Vagina (tissue), 2 donors: Measurements from ENCODE around the gene TIGD3. TPM values are rescaled to one million over a fixed set of nuclear protein-coding genes. Genes with fewer than 3 reads are reported as not detected.

Experiments used
- DNase-seq, 2 donors: peaks; one replicate each; pipeline ENCODE4 v3.0.0-alpha.2; 2017; ENCODE audit errors: extremely low spot score in 2 of 2
- H3K27ac ChIP-seq: fragments of 200-600 bp; sonication (generic); one replicate; pipeline ENCODE4 v1.5.1; 2019
- H3K27me3 ChIP-seq: fragments of 200-600 bp; sonication (generic); one replicate; pipeline ENCODE4 v1.5.1; 2019
- H3K36me3 ChIP-seq, 2 donors: fragments of 200-600 bp; sonication (generic); one replicate each; pipeline ENCODE4 v1.5.1; 2017 to 2019
- H3K4me1 ChIP-seq: fragments of 200-600 bp; sonication (generic); one replicate; pipeline ENCODE4 v1.5.1; 2019
- H3K4me3 ChIP-seq, 2 donors: fragments of 200-600 bp; sonication (generic); 1 replicate in 1 of 2; 2 replicates in 1 of 2; pipeline ENCODE4 v1.5.1; 2016 to 2019
- H3K9me3 ChIP-seq: fragments of 200-600 bp; sonication (generic); one replicate; pipeline ENCODE4 v1.5.1; 2019
- CTCF ChIP-seq, 3 experiments: fragments of 450-650 bp in 2 of 3; fragments of 200-600 bp in 1 of 3; sonication (generic) in 1 of 3; IDR thresholded peaks; one replicate each; pipeline ENCODE4 v1.5.1; 2017 to 2019; ENCODE audit warnings: antibody characterized with exemption in 3 of 3, mild to moderate bottlenecking in 2 of 3, moderate library complexity in 2 of 3
- POLR2A ChIP-seq, 2 donors: fragments of 450-650 bp; IDR thresholded peaks; one replicate each; pipeline ENCODE4 v1.6.1; 2017; ENCODE audit warnings: antibody characterized with exemption in 2 of 2, mild to moderate bottlenecking in 2 of 2, moderate library complexity in 2 of 2
- POLR2AphosphoS5 ChIP-seq, 2 donors: sonication (generic); formaldehyde crosslinking; IDR thresholded peaks; one replicate each; pipeline ENCODE4 v1.9.0; 2017; ENCODE audit warnings: antibody characterized with exemption in 2 of 2, mild to moderate bottlenecking in 2 of 2, low read depth in 1 of 2; ENCODE audit not compliant: insufficient read depth in 1 of 2
- intact Hi-C: fragments of 100-400 bp; cut with DNase I; formaldehyde crosslinking; loops from one replicate; pipeline ENCODE4 v1.15.1; 2023
- total RNA-seq: library from RNA; depleted of rRNA; stranded (reverse); fragments of >200 nt; gene quantifications from one replicate; pipeline ENCODE4 v1.2.3, GENCODE V29; 2016

Gene TIGD3
- total RNA-seq, 1 donor from 2014 or later: not detected

DNA sequence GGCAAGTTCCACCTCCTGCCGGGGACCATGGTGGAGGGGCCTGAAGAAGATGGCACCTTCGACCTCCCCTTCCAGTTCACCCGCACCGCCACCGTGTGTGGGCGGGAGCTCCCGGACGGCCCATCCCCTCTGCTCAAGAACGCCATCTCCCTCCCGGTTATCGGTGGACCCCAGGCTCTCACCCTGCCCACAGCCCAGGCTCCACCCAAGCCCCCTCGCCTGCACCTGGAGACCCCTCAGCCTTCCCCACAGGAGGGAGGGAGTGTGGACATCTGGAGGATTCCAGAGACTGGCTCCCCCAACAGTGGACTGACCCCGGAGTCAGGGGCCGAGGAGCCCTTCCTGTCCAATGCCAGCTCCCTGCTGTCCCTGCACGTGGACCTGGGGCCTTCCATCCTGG lies 33.5 kb upstream of the TIGD3 start:
- DNase-seq: peak in 1 of 2 donors; percentile 81
- Histone ChIP-seq H3K27ac (peak overlapping the region; percentile 33), H3K9me3 (no peaks in the 10 kb centered on the region), H3K4me3 (no peak overlapping the region), H3K36me3 (peaks cover 0 to 15% of the 10 kb centered on the region in 2 donors), H3K4me1 (peaks cover 52% of the 10 kb centered on the region), H3K27me3 (no peaks in the 10 kb centered on the region)
- TF ChIP-seq POLR2A (IDR thresholded peaks at IDR 0.05) (no peak), POLR2AphosphoS5 (IDR thresholded peaks at IDR 0.05; ENCODE audit: insufficient read depth in 1 of 2, low read depth in 1 of 2) (no peak)
- intact Hi-C loops: loop anchor here (10.0 kb wide), 1 partner anchor 196 kb away; the partner anchor contains the start of genes FAU and MRPL49

- no peaks in the 10 kb centered on the region for H3K9me3 ChIP-seq
- no peaks in the 10 kb centered on the region for H3K27me3 ChIP-seq
- peak overlapping the region; percentile 33 for H3K27ac ChIP-seq
- DNase-seq: peak in 1 of 2 donors; percentile 89
- peaks cover 43% of the 10 kb centered on the region for H3K4me1 ChIP-seq
- intact Hi-C loops: loop anchor here (10.0 kb wide), 1 partner anchor 197 kb away; the partner anchor contains the start of genes FAU and MRPL49
- TF ChIP-seq POLR2A (IDR thresholded peaks at IDR 0.05) (no peak), POLR2AphosphoS5 (IDR thresholded peaks at IDR 0.05; ENCODE audit: insufficient read depth in 1 of 2, low read depth in 1 of 2) (peak in 1 of 2 donors; percentile 80), CTCF (IDR thresholded peaks at IDR 0.05) (no peak)
- H3K4me3 ChIP-seq: no peak overlapping the region
- H3K36me3 ChIP-seq: peaks cover 0 to 15% of the 10 kb centered on the region in 2 donors
These were observed 32.6 kb upstream of the TIGD3 start for GRCh38 chr11:65321828-65322485.

GRCh38 chr11:65323813-65324212 lies 30.7 kb upstream of the TIGD3 start:
- Histone ChIP-seq H3K4me1 (peaks cover 28% of the 10 kb centered on the region), H3K27me3 (no peaks in the 10 kb centered on the region), H3K9me3 (no peaks in the 10 kb centered on the region), H3K4me3 (no peak overlapping the region), H3K36me3 (peaks cover 0 to 15% of the 10 kb centered on the region in 2 donors), H3K27ac (no peak overlapping the region)
- intact Hi-C loops: loop anchor here (10.0 kb wide), 1 partner anchor 199 kb away; the partner anchor contains the start of genes FAU and MRPL49
- no peak for TF ChIP-seq POLR2AphosphoS5 (IDR thresholded peaks at IDR 0.05; ENCODE audit: insufficient read depth in 1 of 2, low read depth in 1 of 2)
- TF ChIP-seq CTCF (IDR thresholded peaks at IDR 0.05): no peak
- TF ChIP-seq POLR2A (IDR thresholded peaks at IDR 0.05): no peak
- DNase-seq: peak in 1 of 2 donors; percentile 88

GRCh38 chr11:65325435-65325834 lies 29.1 kb upstream of the TIGD3 start:
- intact Hi-C loops: loop anchor here (10.0 kb wide), 1 partner anchor 201 kb away; the partner anchor contains the start of genes FAU and MRPL49
- Histone ChIP-seq H3K4me1 (peaks cover 28% of the 10 kb centered on the region), H3K36me3 (peaks cover 0 to 15% of the 10 kb centered on the region in 2 donors), H3K27ac (no peak overlapping the region), H3K4me3 (no peak overlapping the region), H3K9me3 (no peaks in the 10 kb centered on the region), H3K27me3 (no peaks in the 10 kb centered on the region)
- DNase-seq: no peak
- TF ChIP-seq POLR2AphosphoS5 (IDR thresholded peaks at IDR 0.05; ENCODE audit: insufficient read depth in 1 of 2, low read depth in 1 of 2): no peak
- TF ChIP-seq CTCF (IDR thresholded peaks at IDR 0.05): no peak
- no peak for TF ChIP-seq POLR2A (IDR thresholded peaks at IDR 0.05)

DNA sequence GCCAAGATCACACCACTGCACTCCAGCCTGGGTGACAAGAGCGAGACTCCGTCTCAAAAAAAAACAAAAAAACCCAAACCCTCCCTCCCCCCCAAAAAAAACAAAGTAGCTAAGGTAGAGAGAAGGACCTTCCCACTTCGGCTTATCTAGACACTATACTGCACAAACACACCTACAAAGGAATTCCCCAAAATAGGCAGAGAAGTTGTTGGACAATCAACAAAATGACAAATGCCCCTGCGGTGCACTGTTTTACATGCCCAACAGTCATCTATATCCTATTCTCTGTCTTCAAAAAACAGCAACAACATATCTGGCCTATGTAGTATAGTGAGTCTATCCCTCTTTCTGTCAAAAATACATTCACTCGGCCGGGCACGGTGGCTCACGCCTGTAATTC lies 27.5 kb upstream of the TIGD3 start:
- Histone ChIP-seq H3K4me3 (no peak overlapping the region), H3K9me3 (no peaks in the 10 kb centered on the region), H3K27me3 (no peaks in the 10 kb centered on the region), H3K4me1 (peaks cover 13% of the 10 kb centered on the region), H3K27ac (no peak overlapping the region), H3K36me3 (no peaks in the 10 kb centered on the region)
- TF ChIP-seq CTCF (IDR thresholded peaks at IDR 0.05): no peak
- DNase-seq: no peak
- intact Hi-C loops: loop anchor here (10.0 kb wide), 1 partner anchor 202 kb away; the partner anchor contains the start of genes FAU and MRPL49
